MM.1S (cell line): ENCODE measurements around the gene NMNAT2.

Source experiments
- CTCF ChIP-seq: fragments of 300-600 bp; sonication (generic); IDR thresholded peaks from 2 replicates; pipeline ENCODE4 v1.5.1; 2016; ENCODE audit warnings: antibody characterized with exemption, low read length, mixed read lengths
- EZH2 ChIP-seq: fragments of 300-600 bp; sonication (generic); optimal IDR thresholded peaks from 2 replicates; pipeline ENCODE3; 2017; ENCODE audit warnings: low read depth, mild to moderate bottlenecking, antibody characterized with exemption, low read length, mixed read lengths
- EZH2phosphoT487 ChIP-seq: fragments of 300-600 bp; sonication (generic); IDR thresholded peaks from 2 replicates; pipeline ENCODE4 v1.6.1; 2018; ENCODE audit warnings: antibody characterized with exemption, low read length

GRCh38 chr1:183310753-183311479 is 107.3 kb downstream of the NMNAT2 start:
- TF ChIP-seq EZH2phosphoT487: no peak
- no peak for TF ChIP-seq CTCF
- no peak for TF ChIP-seq EZH2
